HT-29 (cell line): ENCODE results near the gene SLC2A4. TPM values are rescaled to one million over a fixed set of nuclear protein-coding genes. Genes with fewer than 3 reads are reported as not detected.

Source experiments
- DNase-seq: peaks from one replicate; pipeline ENCODE4 v3.0.0-alpha.2; 2015; ENCODE audit warnings: low spot score
- total RNA-seq: library from RNA; depleted of rRNA; stranded (reverse); fragments of >200 nt; shearing (Covaris generic); gene quantifications from 2 replicates; pipeline ENCODE4 v1.2.3, GENCODE V29; 2014

The SLC2A4 gene
- total RNA-seq, 1 experiment from 2014 or later, result 0.38 TPM

- no peak for DNase-seq
These were observed 17.8 kb upstream of the SLC2A4 start for GRCh38 chr17:7263801-7264078.

DNA sequence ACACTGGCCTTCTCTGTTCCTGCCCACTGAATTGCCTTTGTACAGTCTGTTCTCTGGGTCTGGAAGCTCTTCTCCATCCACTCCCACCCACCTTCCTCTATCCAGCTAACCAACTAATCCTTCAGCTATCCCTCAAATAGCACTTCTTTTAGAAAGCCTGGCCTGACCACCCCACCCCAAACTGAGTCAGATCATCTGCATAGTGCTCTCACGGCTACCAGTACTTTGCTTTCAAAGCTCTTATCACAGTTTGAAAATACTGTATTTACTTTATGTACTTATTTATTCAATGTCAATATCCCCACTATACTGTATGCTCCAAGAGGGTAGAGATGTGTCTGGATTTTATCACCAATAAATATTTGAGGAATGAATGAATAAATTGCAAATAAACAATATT, 14.7 kb upstream of the SLC2A4 start:
- DNase-seq, result no peak

DNA sequence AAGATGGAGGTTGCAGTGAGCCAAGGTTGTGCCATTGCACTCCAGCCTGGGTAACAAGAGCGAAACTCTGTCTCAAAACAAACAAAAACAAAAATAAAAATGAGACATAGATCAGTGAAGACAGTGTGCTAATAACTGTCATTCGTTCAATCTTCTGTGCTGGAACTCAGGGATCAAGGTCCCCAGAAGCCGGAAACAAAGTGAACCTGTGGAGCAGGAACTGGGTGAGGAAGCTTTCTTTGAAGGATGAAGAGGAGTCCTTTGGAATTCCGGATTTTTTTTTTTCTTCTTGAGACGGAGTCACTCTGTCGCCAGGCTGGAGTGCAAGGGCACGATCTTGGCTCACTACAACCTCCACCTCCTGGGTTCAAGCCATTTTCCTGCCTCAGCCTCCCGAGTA, 2.1 kb upstream of the SLC2A4 start:
- DNase-seq, result no peak

DNA sequence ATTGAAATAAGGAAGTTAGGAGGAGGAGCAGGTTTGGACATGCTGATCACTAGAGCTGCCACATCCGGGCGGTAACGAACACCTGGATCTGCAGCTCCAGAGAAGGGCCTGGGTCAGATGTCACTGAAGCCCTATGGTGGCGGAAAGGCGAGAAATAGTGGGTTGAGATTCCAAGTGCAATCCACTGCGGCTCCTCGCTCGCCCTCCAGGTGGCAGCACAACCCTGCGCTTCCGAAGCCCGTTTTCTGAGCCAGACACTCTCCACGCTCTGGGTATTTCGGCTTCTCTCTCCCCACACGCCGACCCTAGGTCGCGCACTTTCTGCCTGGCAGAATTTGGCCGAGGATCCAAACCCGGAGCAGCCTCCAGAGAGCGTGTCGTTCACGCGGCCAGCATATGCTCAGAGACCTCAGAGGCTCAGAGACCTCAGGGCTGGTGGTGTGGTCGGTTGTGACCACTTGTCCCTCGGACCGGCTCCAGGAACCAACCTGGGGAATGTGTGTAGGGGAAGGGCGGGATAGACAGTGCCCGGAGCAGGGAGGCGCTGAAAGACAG, 922 bp upstream of the SLC2A4 start:
- DNase-seq, result peak; percentile 88

GRCh38 chr17:7281953-7282751, 634 bp downstream of the SLC2A4 start:
- DNase-seq, result no peak

DNA sequence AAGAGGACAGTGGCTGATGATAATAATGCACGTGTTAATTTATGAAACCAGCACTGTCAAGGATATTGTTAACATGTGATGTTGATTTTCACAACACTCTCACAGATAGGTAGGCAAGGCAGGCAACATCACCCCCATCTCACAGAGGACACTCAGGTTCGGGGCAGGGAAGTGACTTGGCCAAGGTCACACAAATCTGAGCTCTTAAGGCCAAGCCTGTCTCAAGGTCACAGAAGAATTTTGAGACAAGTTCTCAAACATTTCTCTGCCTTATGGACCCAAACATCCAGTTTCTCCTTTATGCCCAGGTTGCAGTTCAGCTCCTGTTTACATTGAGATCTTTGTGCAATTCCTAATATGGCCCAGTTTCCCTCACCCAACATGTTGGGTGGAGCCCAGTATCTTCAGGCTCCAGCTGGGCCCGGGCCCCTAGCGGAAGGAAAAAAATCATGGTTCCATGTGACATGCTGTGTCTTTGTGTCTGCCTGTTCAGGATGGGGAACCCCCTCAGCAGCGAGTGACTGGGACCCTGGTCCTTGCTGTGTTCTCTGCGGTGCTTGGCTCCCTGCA, 1.3 kb downstream of the SLC2A4 start:
- no peak for DNase-seq

- no peak for DNase-seq
These were observed 2.1 kb downstream of the SLC2A4 start for GRCh38 chr17:7283471-7284216.

DNA sequence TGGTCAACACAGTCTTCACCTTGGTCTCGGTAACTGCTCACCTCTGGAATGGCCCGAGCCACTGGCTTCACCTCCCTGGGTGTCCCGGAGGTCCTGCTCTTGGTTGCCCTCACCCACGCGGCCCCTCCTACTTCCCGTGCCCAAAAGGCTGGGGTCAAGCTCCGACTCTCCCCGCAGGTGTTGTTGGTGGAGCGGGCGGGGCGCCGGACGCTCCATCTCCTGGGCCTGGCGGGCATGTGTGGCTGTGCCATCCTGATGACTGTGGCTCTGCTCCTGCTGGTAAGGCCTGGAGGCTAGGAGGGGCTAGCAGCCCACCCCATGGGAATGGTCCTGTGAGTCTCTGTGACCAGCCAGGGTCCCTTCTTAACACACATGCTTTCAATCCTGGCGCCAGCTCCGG, 3.4 kb downstream of the SLC2A4 start:
- DNase-seq, result no peak

DNA sequence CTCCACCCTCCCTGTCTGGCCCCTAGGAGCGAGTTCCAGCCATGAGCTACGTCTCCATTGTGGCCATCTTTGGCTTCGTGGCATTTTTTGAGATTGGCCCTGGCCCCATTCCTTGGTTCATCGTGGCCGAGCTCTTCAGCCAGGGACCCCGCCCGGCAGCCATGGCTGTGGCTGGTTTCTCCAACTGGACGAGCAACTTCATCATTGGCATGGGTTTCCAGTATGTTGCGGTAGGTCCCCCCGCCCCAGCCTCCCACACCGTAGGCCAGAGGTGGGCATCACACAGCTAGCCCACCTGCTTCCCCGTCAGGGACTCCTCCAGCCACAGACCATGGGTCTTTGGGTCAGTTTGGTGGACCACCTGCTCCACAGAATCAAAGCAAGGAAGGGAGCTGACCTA, 4.2 kb downstream of the SLC2A4 start:
- no peak for DNase-seq

DNA sequence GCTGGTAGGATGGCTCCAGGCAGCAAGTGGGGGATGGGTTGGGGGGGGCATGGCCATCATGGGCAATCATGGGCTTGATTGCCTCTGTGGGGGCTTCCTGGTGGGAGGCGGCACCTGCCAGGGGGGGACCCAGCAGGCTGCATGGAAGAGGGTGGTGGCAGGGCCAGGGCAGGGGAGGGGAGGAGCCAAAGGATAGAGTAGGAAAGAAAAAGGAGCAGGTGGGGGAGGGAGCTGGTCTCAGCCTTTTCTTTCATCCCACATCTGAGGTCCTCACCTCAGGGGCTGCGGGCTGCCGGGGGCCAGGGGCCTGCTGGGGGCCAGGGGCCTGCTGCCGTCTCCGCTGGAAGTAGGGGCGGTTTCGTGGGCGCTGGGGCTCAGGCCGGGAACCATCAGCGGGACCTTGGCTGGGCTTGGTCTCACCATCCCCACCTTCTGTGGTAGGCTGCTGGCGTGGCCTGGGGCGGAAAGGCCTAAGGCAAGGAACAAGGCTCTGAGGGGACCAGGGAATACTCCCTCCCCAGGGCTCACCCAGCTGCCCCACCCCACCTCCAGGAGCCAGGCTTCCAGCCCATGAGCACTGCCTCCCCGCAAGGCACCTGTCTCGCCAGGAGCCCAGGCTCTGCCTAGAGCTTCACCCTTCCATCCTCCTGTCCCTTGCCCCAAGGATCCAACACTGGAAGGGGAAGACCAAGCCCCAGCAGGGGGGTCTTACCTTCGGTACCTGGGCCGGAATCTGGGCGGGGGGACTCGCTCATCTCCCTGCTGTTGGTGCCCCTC, 7.9 kb downstream of the SLC2A4 start:
- DNase-seq, result no peak

GRCh38 chr17:7290166-7290565, 8.6 kb downstream of the SLC2A4 start:
- no peak for DNase-seq

- no peak for DNase-seq
These were observed 9.2 kb downstream of the SLC2A4 start for GRCh38 chr17:7290685-7291084.

GRCh38 chr17:7292194-7292593, 10.7 kb downstream of the SLC2A4 start:
- DNase-seq, result no peak

DNA sequence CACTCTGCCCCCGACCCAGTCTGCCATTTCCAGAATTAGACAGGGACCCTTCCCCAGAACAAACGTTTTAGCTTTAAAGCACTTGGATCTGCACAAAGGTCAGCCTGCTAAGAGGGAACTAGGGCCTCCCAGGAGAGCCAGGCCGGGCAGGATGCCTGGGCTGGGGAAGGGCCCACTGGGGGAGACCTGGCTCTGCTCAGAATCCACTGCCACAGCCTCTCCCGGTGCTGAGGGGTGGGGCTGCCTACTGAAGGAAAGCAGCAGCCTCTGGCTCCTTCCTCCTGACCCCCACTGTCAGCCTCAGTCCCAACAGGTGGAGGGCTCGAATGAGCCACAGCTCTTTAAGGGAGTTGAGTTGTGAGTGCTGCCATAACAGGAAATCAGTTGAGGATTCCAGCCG, 11.2 kb downstream of the SLC2A4 start:
- DNase-seq, result no peak

DNA sequence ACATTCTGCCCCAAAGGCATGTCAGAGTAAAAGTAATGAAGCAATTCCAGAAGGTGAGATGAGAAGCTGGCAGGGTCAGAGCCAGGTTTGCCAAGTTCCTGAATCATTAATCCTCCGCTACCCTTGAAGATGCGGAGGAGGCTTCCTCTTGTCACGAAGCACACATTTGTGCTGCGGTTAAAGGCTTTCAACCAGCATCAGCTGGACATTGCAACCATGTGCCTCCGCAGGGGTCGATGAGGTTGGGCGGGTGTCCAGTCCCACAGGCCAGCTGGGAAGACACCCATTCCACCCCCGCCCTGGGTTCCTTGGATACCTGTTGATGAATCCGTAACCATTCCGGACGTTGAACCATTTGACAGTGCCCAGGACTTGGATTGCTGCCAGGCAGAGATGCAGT, 11.6 kb downstream of the SLC2A4 start:
- no peak for DNase-seq

GRCh38 chr17:7293816-7294613, 12.5 kb downstream of the SLC2A4 start:
- peak; percentile 57 for DNase-seq

DNA sequence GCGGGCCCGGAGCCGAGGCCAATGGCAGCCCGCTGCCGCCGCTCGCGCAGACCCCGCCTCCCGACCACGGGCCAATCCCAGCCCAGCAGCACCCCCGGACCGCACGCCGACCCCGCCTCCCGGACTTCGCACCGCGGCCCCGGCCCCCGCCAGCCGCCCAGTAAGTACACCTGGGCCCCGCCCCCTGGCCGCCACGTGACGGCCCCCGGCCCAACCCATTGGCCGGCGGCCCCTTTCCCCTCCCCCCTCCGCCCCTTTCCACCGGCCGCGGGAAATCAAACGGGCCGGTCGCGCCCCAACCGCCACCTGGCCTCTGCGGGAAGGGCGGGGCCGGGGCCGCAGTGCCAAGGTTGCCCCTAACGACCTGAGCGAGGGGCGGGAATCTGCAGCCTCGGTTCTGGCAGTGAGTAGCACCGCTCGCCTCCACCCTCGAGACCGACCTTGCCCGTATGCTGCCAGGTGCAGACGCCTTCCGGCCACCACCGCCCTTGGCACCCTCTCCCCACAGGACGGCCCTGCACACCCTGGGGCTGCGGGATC, 13.2 kb downstream of the SLC2A4 start, which contains the start of gene YBX2:
Gene YBX2, minus strand, starts transcription at position 26 of the 540 bp plus-strand sequence. CDS start 139 bp downstream, outside the sequence.
- peak; percentile 79 for DNase-seq

DNA sequence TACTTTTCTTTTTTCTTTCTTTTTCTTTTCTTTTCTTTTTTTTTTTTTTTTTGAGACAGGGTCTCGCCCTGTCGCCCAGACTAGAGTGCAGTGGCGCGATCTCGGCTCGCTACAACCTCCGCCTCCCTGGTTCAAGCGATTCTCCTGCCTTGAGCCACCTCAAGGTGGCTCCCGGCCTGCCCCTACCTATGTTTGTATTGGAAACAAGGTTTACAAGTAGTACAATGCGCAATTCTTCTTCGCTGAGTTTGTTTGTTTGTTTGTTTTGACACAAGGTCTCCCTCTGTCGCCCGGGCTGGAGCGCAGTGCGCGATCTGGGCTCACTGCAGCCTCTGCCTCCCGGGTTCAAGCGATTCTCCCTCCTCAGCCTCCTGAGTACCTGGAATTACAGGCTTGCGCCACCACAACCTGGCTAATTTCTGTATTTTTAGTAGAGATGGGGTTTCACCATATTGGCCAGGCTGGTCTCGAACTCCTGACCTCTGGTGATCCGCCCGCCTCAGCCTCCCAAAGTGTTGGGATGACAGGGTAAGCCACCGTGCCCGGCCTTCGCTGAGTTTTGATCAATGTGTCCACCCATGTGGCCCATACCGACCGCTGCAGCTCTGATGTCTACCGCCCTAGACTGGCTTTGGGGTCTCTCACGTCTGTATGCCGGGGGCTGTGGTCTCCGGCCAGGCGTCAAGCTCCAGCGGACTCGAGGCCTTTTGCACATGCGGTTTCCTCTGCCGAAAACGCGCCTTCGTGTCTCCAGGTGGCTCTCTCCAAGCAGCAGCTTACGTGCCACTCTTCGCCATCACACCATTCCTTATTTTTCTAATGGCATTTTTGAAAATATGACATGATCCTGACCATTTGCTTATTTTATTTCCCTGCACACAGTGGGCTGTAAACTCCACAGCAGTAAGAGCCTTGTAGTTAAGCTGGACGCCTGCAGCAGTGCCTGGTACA, 14.0 kb downstream of the SLC2A4 start:
- DNase-seq, result peak; percentile 57

DNA sequence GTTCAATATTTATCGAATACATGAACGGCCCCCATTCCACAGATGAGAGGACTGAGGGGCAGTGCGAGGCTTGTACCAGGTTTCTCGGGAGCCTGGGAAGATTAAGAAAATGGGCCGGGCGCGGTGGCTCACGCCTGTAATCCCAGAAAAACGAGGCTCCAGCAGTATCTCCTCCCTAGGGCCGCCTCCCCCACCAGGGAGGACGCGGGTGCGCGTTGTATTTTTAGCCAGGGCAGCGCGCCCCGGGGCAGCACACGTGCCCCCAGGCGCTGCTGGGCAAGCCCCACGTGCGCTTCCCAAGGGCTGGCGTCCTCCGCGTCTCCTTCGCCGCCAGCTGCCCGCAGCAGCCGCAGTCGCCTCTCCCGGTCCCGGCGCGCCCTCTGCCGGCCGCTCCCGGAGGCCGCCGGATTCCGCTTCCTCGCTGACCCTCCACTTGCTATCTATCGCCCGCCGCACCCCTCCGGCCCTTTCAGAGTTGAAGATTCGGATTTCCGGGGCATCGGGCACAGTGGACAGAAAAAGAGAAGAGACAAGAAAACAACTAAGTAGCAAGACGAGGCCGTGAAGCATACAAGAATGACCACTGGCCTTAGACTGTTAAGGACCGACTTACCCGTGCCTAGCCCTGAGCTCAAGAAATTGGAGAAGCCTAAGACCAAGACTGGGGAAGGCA, 14.8 kb downstream of the SLC2A4 start:
- DNase-seq, result peak; percentile 79
